ENCODE data around the gene CNOT2.

The CNOT2 gene

GRCh38 chr12:70264067-70264867 lies 21.0 kb downstream of the CNOT2 start:
- no peak overlapping the region for H3K4me3 Mint-ChIP-seq
- peaks cover 2% of the 10 kb centered on the region for H3K9me3 Mint-ChIP-seq
- H3K4me1 Mint-ChIP-seq (ENCODE audit: low read depth) = peaks cover 81% of the 10 kb centered on the region
- H3K27me3 Mint-ChIP-seq = no peaks in the 10 kb centered on the region
- no peak for DNase-seq
- H3K27ac Mint-ChIP-seq = peak overlapping the region; percentile 38
- peaks cover 36% of the 10 kb centered on the region for H3K36me3 Mint-ChIP-seq (ENCODE audit: low read depth)

GRCh38 chr12:70265132-70265531 lies 21.9 kb downstream of the CNOT2 start:
- Mint-ChIP-seq H3K9me3 (peaks cover 2% of the 10 kb centered on the region), H3K27me3 (no peaks in the 10 kb centered on the region), H3K4me1 (ENCODE audit: low read depth) (peaks cover 80% of the 10 kb centered on the region), H3K4me3 (no peak overlapping the region), H3K36me3 (ENCODE audit: low read depth) (peaks cover 36% of the 10 kb centered on the region), H3K27ac (no peak overlapping the region)
- DNase-seq = no peak

DNA sequence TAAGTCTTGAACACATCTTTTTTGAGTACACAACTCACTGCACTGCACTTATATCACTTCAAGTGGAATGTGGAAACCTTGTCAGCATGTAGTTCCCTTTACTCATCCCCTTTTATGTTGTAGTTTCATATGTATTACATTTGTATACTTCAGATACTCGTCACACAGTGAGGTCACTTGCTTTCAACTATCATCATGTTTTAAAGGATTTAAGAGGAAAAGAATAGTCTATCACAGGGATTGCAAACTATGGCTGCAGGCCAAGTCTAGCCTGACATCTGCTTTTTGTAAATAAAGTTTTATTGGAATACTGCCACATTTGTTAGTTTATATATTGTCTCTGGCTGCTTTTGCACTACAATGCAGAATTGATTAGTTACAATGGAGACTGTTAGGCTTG lies 24.3 kb downstream of the CNOT2 start:
- no peaks in the 10 kb centered on the region for H3K27me3 Mint-ChIP-seq
- H3K27ac Mint-ChIP-seq = peak overlapping the region; percentile 62
- H3K4me3 Mint-ChIP-seq = no peak overlapping the region

DNA sequence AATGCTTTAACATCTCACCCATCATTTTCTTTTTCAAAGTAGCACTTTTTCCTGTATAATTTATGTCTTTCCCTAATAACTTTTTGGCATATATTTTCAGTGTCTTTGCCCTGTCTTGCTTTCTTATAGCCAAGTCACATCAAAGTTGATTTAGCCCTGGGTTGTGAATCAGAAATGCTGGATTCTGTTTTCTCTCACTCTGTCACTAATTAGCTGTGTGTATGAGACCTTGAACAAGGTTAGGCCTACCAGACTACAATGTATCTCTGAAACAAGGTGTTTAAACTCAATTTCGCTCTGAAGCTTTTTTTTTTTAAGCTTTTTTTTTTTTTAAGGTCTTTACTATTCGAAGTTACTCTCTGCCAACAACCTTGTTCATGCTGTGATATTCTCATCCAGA lies 25.7 kb downstream of the CNOT2 start:
- no peak for DNase-seq
- peaks cover 37% of the 10 kb centered on the region for H3K36me3 Mint-ChIP-seq (ENCODE audit: low read depth)
- H3K4me3 Mint-ChIP-seq = no peak overlapping the region
- H3K4me1 Mint-ChIP-seq (ENCODE audit: low read depth) = peaks cover 82% of the 10 kb centered on the region
- H3K27ac Mint-ChIP-seq = no peak overlapping the region
- no peaks in the 10 kb centered on the region for H3K27me3 Mint-ChIP-seq
- H3K9me3 Mint-ChIP-seq = no peaks in the 10 kb centered on the region

More for the DNA sequence above, 24.3 kb downstream of the CNOT2 start:
- Mint-ChIP-seq H3K4me1 (ENCODE audit: low read depth) (peaks cover 83% of the 10 kb centered on the region), H3K36me3 (ENCODE audit: low read depth) (peaks cover 33% of the 10 kb centered on the region), H3K9me3 (peaks cover 2% of the 10 kb centered on the region)
- no peak for DNase-seq

DNA sequence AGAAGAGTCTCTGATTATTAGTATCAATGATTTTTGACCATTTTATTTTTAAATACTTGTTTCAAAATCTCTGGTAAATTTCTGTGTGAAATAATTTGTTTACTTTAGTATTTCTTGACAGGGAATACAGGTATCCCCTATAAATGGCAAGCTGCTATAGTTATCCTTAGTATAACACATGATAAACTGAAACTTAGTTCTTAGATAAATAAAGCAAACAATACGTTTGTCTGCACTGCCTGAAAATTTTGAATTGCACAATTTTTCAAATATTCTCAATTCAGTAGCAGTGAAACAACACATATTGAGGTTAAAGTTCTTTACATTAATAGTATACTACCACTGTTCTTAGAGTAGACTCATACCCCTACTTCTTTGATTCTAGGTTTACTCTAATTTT lies 26.9 kb downstream of the CNOT2 start:
- no peak for DNase-seq
- Mint-ChIP-seq H3K36me3 (ENCODE audit: low read depth) (peaks cover 48% of the 10 kb centered on the region), H3K27ac (no peak overlapping the region), H3K9me3 (peaks cover 4% of the 10 kb centered on the region), H3K4me1 (ENCODE audit: low read depth) (peaks cover 83% of the 10 kb centered on the region), H3K4me3 (no peak overlapping the region), H3K27me3 (no peaks in the 10 kb centered on the region)

- peaks cover 4% of the 10 kb centered on the region for H3K9me3 Mint-ChIP-seq
Observed at GRCh38 chr12:70271025-70271424, 27.8 kb downstream of the CNOT2 start.

GRCh38 chr12:70272510-70272909 lies 29.3 kb downstream of the CNOT2 start:
- Mint-ChIP-seq H3K27me3 (no peaks in the 10 kb centered on the region), H3K4me1 (ENCODE audit: low read depth) (peaks cover 77% of the 10 kb centered on the region)

More at GRCh38 chr12:70271025-70271424, 27.8 kb downstream of the CNOT2 start:
- H3K36me3 Mint-ChIP-seq (ENCODE audit: low read depth) = peaks cover 53% of the 10 kb centered on the region
- H3K4me1 Mint-ChIP-seq (ENCODE audit: low read depth) = peaks cover 85% of the 10 kb centered on the region
- H3K4me3 Mint-ChIP-seq = no peak overlapping the region
- DNase-seq = no peak
- no peak overlapping the region for H3K27ac Mint-ChIP-seq
- H3K27me3 Mint-ChIP-seq = no peaks in the 10 kb centered on the region

DNA sequence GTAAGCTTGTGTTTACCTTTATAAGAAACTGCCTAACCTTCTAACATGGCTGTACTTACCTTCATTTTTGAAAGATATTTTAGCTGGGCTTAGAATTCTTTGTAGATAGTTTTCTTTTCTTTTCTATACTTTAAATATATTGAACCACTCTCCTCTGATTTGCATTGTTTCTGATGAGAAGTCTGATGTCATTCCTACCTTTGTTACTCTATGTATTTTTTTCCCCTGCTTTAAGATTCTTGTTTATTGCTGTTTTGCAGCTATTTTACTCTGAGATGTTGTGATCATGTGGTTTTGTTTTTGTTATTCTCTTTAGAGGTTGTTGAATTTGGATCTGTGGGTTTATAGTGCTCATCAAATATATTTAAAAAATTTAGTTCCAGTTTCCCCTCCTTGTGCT lies 31.8 kb downstream of the CNOT2 start:
- peak overlapping the region; percentile 39 for H3K27ac Mint-ChIP-seq
- no peaks in the 10 kb centered on the region for H3K27me3 Mint-ChIP-seq
- peaks cover 74% of the 10 kb centered on the region for H3K4me1 Mint-ChIP-seq (ENCODE audit: low read depth)
- peaks cover 69% of the 10 kb centered on the region for H3K36me3 Mint-ChIP-seq (ENCODE audit: low read depth)
- H3K9me3 Mint-ChIP-seq = peaks cover 4% of the 10 kb centered on the region
- H3K4me3 Mint-ChIP-seq = no peak overlapping the region
- DNase-seq = no peak

More at GRCh38 chr12:70272510-70272909, 29.3 kb downstream of the CNOT2 start:
- Mint-ChIP-seq H3K4me3 (no peak overlapping the region), H3K36me3 (ENCODE audit: low read depth) (peaks cover 48% of the 10 kb centered on the region), H3K9me3 (peaks cover 4% of the 10 kb centered on the region), H3K27ac (no peak overlapping the region)
- DNase-seq = no peak

GRCh38 chr12:70277973-70278372 lies 34.7 kb downstream of the CNOT2 start:
- no peak overlapping the region for H3K4me3 Mint-ChIP-seq
- peaks cover 60% of the 10 kb centered on the region for H3K4me1 Mint-ChIP-seq (ENCODE audit: low read depth)
- H3K27ac Mint-ChIP-seq = no peak overlapping the region

GRCh38 chr12:70278945-70279344 lies 35.7 kb downstream of the CNOT2 start:
- Mint-ChIP-seq H3K4me1 (ENCODE audit: low read depth) (peaks cover 52% of the 10 kb centered on the region), H3K9me3 (peaks cover 4% of the 10 kb centered on the region), H3K27ac (peak overlapping the region; percentile 57), H3K36me3 (ENCODE audit: low read depth) (peaks cover 66% of the 10 kb centered on the region), H3K27me3 (no peaks in the 10 kb centered on the region), H3K4me3 (no peak overlapping the region)
- DNase-seq = no peak

More at GRCh38 chr12:70277973-70278372, 34.7 kb downstream of the CNOT2 start:
- no peak for DNase-seq
- Mint-ChIP-seq H3K27me3 (no peaks in the 10 kb centered on the region), H3K9me3 (peaks cover 4% of the 10 kb centered on the region), H3K36me3 (ENCODE audit: low read depth) (peaks cover 71% of the 10 kb centered on the region)

DNA sequence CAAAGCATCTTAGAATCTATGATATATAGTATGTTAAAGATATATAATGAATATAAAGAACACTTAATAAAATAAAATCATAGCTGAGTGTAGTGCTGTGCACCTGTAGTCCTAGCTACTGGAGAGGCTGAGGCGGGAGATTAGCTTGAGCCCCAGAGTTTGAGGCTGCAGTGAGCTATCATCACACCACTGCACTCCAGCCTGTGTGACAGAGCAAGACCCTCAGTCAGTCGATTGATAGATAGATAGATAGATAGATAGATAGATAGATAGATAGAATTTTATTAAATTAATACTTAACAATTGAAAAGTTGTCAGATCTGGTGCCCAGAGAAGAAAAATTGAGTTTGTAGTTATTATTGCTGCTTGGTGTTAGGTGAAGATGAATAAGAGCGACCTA lies 40.0 kb downstream of the CNOT2 start:
- H3K4me1 Mint-ChIP-seq (ENCODE audit: low read depth) = peaks cover 37% of the 10 kb centered on the region
- H3K4me3 Mint-ChIP-seq = no peak overlapping the region
- H3K36me3 Mint-ChIP-seq (ENCODE audit: low read depth) = peaks cover 65% of the 10 kb centered on the region
- H3K27ac Mint-ChIP-seq = no peak overlapping the region
- H3K27me3 Mint-ChIP-seq = no peaks in the 10 kb centered on the region
- DNase-seq = no peak
- no peaks in the 10 kb centered on the region for H3K9me3 Mint-ChIP-seq

DNA sequence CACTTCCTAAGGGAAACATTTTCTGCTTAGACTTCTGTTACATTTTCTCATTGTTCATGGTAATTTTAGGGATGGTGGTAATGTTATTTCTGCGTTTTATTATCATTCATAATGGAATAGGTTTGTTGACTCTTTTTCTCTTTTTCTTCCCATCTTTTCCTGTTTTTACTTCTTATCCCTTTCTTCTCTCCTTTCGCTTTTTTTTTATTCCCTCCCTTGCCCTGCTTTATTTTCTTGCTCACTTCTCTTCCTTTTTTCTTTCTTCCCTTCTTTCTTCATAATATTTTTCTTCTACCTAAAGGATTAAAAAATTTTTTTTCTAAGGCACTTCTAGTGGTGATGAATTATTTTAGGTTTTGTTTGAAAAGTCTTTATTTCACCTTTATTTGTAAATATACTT lies 45.6 kb downstream of the CNOT2 start:
- DNase-seq = no peak
- Mint-ChIP-seq H3K4me3 (no peak overlapping the region), H3K9me3 (no peaks in the 10 kb centered on the region)

GRCh38 chr12:70290116-70290515 lies 46.9 kb downstream of the CNOT2 start:
- Mint-ChIP-seq H3K27ac (no peak overlapping the region), H3K36me3 (ENCODE audit: low read depth) (peaks cover 71% of the 10 kb centered on the region), H3K27me3 (no peaks in the 10 kb centered on the region), H3K4me1 (ENCODE audit: low read depth) (peaks cover 64% of the 10 kb centered on the region), H3K4me3 (no peak overlapping the region), H3K9me3 (no peaks in the 10 kb centered on the region)
- no peak for DNase-seq

More for the DNA sequence above, 45.6 kb downstream of the CNOT2 start:
- Mint-ChIP-seq H3K36me3 (ENCODE audit: low read depth) (peaks cover 69% of the 10 kb centered on the region), H3K4me1 (ENCODE audit: low read depth) (peaks cover 54% of the 10 kb centered on the region), H3K27me3 (no peaks in the 10 kb centered on the region), H3K27ac (no peak overlapping the region)

GRCh38 chr12:70292017-70292776 lies 49.0 kb downstream of the CNOT2 start:
- Mint-ChIP-seq H3K4me1 (ENCODE audit: low read depth) (peaks cover 60% of the 10 kb centered on the region), H3K27ac (peak overlapping the region; percentile 50), H3K9me3 (no peaks in the 10 kb centered on the region), H3K27me3 (no peaks in the 10 kb centered on the region), H3K36me3 (ENCODE audit: low read depth) (peaks cover 75% of the 10 kb centered on the region), H3K4me3 (no peak overlapping the region)
- DNase-seq = no peak
